ENCODE measurements around the gene CES3.
"Not testable (repeated sequence)": the region's sequence is repeated elsewhere in the genome, so short reads cannot be mapped to it uniquely, and the experiment has no call there.

The CES3 gene

DNA sequence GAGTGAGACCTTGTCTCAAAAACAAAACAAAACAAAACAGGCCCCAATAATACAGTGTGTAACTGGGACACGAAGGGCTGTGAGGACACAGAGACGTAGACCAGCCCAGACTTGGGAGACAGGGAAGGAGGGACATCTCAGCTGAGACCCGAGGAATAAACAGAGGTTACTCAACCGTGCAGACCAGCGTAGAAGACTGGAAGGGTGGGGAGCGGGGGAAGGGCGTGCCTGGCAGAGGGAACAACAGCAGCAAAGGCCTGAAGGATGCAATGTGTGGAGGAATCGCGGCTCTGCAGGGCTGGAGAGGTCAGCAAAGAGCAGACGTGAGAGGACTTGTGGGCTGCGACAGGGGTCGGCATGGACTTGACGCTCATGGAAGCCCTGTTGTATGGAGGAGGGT is 15.7 kb downstream of the CES3 start:
- H3K4me1 ChIP-seq = peaks cover 29 to 40% (median 39%) of the 10 kb centered on the region in 10 experiments
- no peak overlapping the region for H3K4me3 ChIP-seq
- H3K4me2 ChIP-seq = peak overlapping the region; percentile 48 to 80 (median 61); a peak in 21 of 22 replicates
- no peaks in the 10 kb centered on the region for H3K9me3 ChIP-seq (replicated peaks in 1 of 11)
- no peak overlapping the region; a peak in 1 of 22 replicates for H3K9ac ChIP-seq
- 0 out of 22 replicates have a peak, but pooled peaks cover 0 to 7% (median 0%) of the 10 kb centered on the region in 11 experiments for H4K20me1 ChIP-seq
- H3K27ac ChIP-seq = no peak overlapping the region
- no peaks in the 10 kb centered on the region for H3K27me3 ChIP-seq
- no peaks in the 10 kb centered on the region for H3K36me3 ChIP-seq
- no peak for TF ChIP-seq Cebpa-rat (IDR thresholded peaks at IDR 0.05)

DNA sequence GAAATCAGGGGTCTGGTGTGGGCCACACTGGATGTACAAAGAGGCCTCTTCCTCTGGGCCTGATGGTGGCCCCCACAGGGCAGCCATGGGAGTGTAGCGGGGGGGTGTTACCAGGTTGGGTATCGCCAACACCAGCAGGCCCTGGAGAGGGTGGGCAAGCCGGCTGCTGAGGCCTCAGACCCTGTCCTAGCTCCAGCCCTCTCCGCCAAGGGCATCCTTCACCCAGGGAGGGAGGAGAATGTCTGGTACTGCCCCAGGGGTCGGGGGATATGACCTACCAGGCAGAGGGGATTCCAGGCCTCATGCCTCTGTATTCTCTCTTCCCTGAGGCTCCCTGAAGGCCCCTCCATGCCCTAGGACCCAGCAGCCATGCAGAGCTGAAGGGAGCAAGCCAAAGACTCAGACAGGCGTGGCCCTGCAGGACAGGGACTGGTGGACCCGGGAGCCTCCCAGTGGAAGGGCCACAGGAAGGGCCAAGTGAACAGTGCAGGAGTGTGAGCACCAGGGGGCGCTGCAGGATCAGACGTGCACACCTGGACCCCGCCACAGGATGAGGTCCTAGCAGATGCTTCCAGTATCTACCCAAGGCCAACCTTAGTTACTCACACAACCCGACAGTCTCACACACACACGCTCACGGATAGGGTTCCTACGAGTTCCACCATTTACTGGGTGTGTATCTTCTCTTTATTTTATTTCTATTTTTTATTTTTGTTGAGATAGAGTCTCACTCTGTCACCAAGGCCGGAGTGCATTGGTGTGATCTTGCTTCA is 16.5 kb downstream of the CES3 start:
- Histone ChIP-seq H4K20me1 (0 out of 22 replicates have a peak, but pooled peaks cover 0 to 7% (median 0%) of the 10 kb centered on the region in 11 experiments), H3K27ac (peak overlapping the region in 1 of 11 experiments; percentile 22; a peak in 3 of 22 replicates), H3K4me1 (peaks cover 29 to 40% (median 39%) of the 10 kb centered on the region in 10 experiments), H3K9me3 (replicated peaks in 1 of 11) (no peaks in the 10 kb centered on the region; a peak in 1 of 22 replicates), H3K4me3 (no peak overlapping the region), H3K36me3 (no peaks in the 10 kb centered on the region), H3K4me2 (peak overlapping the region; percentile 48 to 80 (median 61)), H3K27me3 (no peaks in the 10 kb centered on the region), H3K9ac (peak overlapping the region in 4 of 11 experiments; percentile 20 to 42 (median 31); a peak in 5 of 22 replicates)
- TF ChIP-seq Cebpa-rat (IDR thresholded peaks at IDR 0.05) = no peak

DNA sequence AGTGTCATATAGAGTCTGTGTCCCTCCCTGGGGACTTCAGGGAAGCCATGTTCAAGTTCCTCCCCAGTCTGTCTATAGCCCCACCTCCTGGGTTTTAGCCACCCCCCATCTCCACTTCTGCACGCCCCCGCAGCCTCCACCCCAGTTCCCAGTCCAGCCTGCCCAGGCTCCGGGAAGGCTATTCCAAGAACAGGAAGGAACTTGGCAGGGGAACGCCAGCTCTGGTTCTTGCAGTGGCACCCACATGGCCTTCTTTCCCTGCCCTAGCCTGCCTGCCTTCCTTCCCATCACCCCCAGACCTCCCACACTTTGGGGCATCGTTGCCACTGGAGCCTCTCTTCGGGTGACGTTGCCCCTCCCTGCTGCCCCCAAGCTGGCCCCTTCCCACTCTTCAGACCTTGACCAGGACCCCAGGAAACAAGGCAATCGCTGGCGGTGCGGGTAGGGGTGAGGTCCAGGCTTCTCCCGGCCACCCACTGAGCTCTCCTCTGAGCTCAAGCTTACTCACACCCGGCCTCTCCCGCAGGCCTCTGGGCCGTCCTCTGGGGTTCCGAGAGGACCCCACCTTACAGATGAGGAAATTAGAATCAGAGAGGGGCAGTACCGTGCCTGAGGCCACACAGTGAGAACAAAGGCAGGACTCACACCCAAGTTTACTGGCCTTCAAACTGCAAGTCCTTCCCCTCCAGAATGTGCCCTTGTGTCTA is 18.1 kb downstream of the CES3 start:
- Histone ChIP-seq H3K4me1 (peaks cover 29 to 40% (median 39%) of the 10 kb centered on the region in 10 experiments), H3K27ac (peak overlapping the region in 1 of 11 experiments; percentile 15; a peak in 2 of 22 replicates), H3K36me3 (no peaks in the 10 kb centered on the region), H3K4me3 (no peak overlapping the region), H3K9me3 (replicated peaks in 1 of 11) (no peaks in the 10 kb centered on the region; a peak in 2 of 22 replicates), H4K20me1 (0 out of 22 replicates have a peak, but pooled peaks cover 0 to 7% (median 0%) of the 10 kb centered on the region in 11 experiments), H3K27me3 (no peaks in the 10 kb centered on the region), H3K9ac (peak overlapping the region in 1 of 11 experiments; percentile 26; a peak in 2 of 22 replicates), H3K4me2 (peak overlapping the region; percentile 21 to 80 (median 32); a peak in 21 of 22 replicates)
- TF ChIP-seq Cebpa-rat (IDR thresholded peaks at IDR 0.05) = no peak

DNA sequence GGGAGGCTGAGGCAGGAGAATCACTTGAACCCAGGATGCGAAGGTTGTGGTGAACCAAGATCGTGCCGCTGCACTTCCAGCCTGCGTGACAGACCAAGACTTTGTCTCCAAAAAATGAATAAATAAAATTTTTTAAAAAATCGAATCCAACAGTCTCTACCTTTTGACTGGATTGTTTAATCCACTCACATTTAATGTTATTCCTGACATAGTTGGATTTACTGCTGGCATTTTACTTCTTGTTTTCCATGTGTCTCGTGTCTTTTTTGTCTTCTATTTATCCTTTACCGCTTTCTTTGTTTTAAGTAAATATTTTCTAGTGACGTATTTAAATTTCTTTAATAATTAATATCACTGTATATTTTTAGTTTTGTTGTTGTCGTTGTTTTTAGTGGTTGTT is 22.0 kb downstream of the CES3 start:
- Histone ChIP-seq H3K4me3 (no peak overlapping the region), H4K20me1 (0 out of 22 replicates have a peak, but pooled peaks cover 0 to 7% (median 0%) of the 10 kb centered on the region in 11 experiments), H3K27me3 (no peaks in the 10 kb centered on the region), H3K9me3 (replicated peaks in 1 of 11) (no peaks in the 10 kb centered on the region; a peak in 2 of 22 replicates), H3K9ac (no peak overlapping the region), H3K27ac (no peak overlapping the region), H3K36me3 (no peaks in the 10 kb centered on the region), H3K4me1 (peaks cover 15 to 23% (median 19%) of the 10 kb centered on the region in 10 experiments), H3K4me2 (no peak overlapping the region)
- no peak for TF ChIP-seq Cebpa-rat (IDR thresholded peaks at IDR 0.05)

DNA sequence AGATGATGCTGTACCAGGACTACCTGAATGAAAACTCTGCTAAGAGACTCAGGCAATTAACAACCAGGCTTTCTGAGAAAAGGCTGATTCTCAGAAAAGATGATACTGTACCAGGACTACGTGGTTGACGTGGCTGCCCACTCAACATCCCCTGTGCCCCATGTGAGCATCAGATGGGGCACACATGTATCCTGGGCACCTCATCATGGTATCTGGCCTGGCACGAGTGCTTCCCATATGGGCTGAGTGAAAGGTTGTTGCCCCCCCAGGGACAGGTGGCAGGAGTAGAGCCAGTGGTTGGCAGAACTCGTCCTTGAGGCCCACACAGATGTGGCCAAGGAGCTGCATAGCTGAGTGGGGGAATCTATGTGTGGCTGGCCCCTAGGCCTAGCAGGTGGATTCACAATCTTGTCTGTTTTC is 23.8 kb downstream of the CES3 start:
- Histone ChIP-seq H3K9ac (no peak overlapping the region), H3K4me3 (no peak overlapping the region), H3K27ac (no peak overlapping the region), H3K36me3 (no peaks in the 10 kb centered on the region), H4K20me1 (0 out of 22 replicates have a peak, but pooled peaks cover 0 to 2% (median 0%) of the 10 kb centered on the region in 11 experiments), H3K9me3 (replicated peaks in 1 of 11) (no peaks in the 10 kb centered on the region; a peak in 2 of 22 replicates), H3K27me3 (no peaks in the 10 kb centered on the region), H3K4me1 (peaks cover 0 to 22% (median 13%) of the 10 kb centered on the region in 10 experiments; a peak in 18 of 20 replicates), H3K4me2 (0 out of 22 replicates have a peak overlapping the region, but pooled peaks of 1 of the 11 experiments have one; percentile 12)
- TF ChIP-seq Cebpa-rat (IDR thresholded peaks at IDR 0.05) = no peak

DNA sequence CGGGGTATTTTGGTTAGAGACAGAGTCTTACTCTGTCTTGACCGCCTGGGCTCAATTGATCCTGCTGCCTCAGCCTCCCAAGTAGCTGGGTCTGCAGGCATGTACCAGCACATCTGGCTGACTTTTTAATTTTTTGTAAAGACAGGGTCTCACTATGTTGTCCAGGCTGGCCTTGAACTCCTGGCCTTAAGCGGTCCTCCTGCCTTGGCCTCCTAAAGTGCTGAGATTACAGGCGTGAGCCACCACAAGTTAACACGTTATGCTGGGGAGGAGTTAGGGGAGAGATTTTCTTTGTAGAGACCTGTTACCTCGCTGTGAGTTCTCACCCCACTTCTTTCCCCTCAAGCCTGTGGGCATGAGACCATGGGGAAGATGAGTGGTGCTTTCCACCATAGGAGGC is 25.5 kb downstream of the CES3 start:
- H3K27ac ChIP-seq = peak overlapping the region in 1 of 11 experiments; percentile 37; a peak in 1 of 22 replicates
- no peaks in the 10 kb centered on the region for H3K36me3 ChIP-seq
- no peak overlapping the region for H3K9ac ChIP-seq
- H3K9me3 ChIP-seq (replicated peaks in 1 of 11) = no peaks in the 10 kb centered on the region; a peak in 2 of 22 replicates
- TF ChIP-seq Cebpa-rat (IDR thresholded peaks at IDR 0.05) = no peak
- no peaks in the 10 kb centered on the region for H3K27me3 ChIP-seq
- no peak overlapping the region for H3K4me3 ChIP-seq
- H3K4me2 ChIP-seq = no peak overlapping the region
- H3K4me1 ChIP-seq = peaks cover 0 to 22% (median 13%) of the 10 kb centered on the region in 10 experiments; a peak in 16 of 20 replicates
- no peaks in the 10 kb centered on the region for H4K20me1 ChIP-seq

DNA sequence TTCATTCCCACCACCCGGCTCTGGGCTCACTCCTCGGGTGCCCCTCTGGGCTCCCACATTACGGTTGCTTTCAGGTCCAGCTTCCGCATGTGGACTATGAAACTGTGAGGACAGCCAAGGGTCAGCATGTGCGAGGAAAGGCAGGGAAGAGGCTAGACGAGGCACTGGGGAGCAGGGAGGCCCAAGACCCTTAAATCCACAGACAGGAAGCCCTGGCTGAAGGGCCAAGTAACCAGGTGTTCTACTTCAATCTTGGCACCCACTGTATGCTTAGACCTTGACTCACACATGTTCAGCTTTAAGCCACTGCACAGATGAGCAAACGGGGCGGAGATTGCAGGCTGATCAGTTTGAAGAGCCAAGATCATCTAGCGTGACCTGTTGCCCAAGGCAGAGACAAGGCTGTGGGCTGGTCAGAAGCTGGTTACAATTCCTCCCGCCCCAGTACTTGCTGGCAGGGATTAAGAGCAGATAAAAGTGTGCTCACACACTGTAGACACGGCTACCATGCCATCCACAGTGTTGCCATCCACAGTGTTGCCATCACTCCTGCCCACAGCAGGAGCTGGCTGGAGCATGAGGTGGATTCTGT is 27.2 kb downstream of the CES3 start, which contains the start of gene CES4A:
TSS of gene CES4A (plus strand) at position 393 of the 592 bp plus-strand sequence. CDS start at position 577, 184 bp downstream.
- Histone ChIP-seq H3K9me3 (replicated peaks in 1 of 11) (no peaks in the 10 kb centered on the region), H3K27ac (peak within 1 kb of the TSS in 4 of 11 experiments; percentile 38 to 58 (median 48); a peak in 6 of 22 replicates), H3K4me2 (peak within 1 kb of the TSS in 10 of 11 experiments; percentile 22 to 72 (median 51); a peak in 18 of 22 replicates), H3K4me1 (peaks cover 0 to 22% (median 13%) of the 10 kb centered on the region in 10 experiments; a peak in 16 of 20 replicates), H4K20me1 (no peaks in the 10 kb centered on the region), H3K9ac (peak within 1 kb of the TSS in 5 of 11 experiments; percentile 0 to 50 (median 21); a peak in 6 of 22 replicates), H3K36me3 (no peaks in the 10 kb centered on the region), H3K27me3 (no peaks in the 10 kb centered on the region), H3K4me3 (no peak within 1 kb of the TSS)
- TF ChIP-seq Cebpa-rat (IDR thresholded peaks at IDR 0.05) = peak in 3 of 11 experiments; percentile 34 to 87 (median 55); a peak in 4 of 22 replicates

DNA sequence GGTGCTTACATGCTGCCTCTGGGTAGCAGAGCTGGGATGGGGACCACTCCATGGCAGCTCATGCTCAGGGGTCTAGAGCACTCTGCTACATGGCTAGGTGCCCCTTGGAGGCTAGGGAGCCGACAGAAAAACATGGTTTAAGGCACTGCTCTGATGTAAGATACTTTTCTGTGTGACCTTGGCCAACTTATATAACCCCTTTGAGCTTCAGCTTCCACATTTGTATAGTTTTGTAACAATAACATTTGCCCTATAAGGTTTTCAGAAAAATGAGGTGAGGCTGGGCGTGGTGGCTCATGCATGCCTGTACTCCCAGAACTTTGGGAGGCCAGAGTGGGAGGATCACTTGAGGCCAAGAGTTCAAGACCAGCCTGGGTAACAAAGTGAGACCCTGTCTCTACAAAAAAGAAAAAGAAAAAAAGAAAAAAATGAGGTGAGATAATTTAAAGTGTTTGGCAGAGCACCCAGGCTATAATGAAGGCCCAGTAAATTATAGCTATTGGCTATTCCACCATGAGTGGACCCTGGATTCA is 30.5 kb downstream of the CES3 start:
- TF ChIP-seq Cebpa-rat (IDR thresholded peaks at IDR 0.05) = no peak
- H3K4me2 ChIP-seq = no peak overlapping the region
- peaks cover 0 to 24% (median 17%) of the 10 kb centered on the region in 10 experiments; a peak in 16 of 20 replicates for H3K4me1 ChIP-seq

DNA sequence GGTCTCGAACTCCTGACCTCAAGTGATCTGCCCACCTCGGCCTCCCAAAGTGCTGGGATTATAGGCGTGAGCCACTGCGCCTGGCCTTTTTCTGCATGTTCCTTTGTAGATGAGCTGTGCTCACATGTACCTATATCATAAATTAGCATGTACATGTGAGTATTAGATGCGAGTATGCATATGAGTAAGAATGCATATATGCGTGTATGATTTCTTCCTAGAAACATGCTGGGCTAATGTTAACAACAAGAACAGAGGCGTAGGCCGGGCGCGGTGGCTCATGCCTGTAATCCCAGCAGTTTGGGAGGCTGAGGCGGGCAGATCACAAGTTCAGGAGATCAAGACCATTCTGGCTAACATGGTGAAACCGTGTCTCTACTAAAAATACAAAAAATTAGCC is 32.5 kb downstream of the CES3 start:
- H3K4me1 ChIP-seq = peaks cover 0 to 22% (median 17%) of the 10 kb centered on the region in 10 experiments; a peak in 16 of 20 replicates
- not testable (repeated sequence) for H3K4me2 ChIP-seq; H3K9me3 ChIP-seq (replicated peaks in 1 of 11); H3K4me3 ChIP-seq; H4K20me1 ChIP-seq; H3K27ac ChIP-seq; H3K27me3 ChIP-seq; H3K36me3 ChIP-seq; H3K9ac ChIP-seq

More for the DNA sequence above, 30.5 kb downstream of the CES3 start:
- Histone ChIP-seq H3K27ac (no peak overlapping the region), H4K20me1 (no peaks in the 10 kb centered on the region), H3K9ac (no peak overlapping the region), H3K4me3 (no peak overlapping the region), H3K36me3 (no peaks in the 10 kb centered on the region), H3K27me3 (no peaks in the 10 kb centered on the region), H3K9me3 (replicated peaks in 1 of 11) (no peaks in the 10 kb centered on the region)
